22Rv1 (cell line): Measurements from ENCODE around the gene TSPAN9.

Source experiments
- ZFX ChIP-seq: fragments of 450-650 bp; IDR thresholded peaks from 2 replicates; pipeline ENCODE4 v1.6.1; 2017; ENCODE audit warnings: antibody characterized with exemption, borderline replicate concordance
- TF ChIP-seq, protein P1 (sequence below): fragments of 450-650 bp; IDR thresholded peaks from 2 replicates; pipeline ENCODE4 v1.5.1; 2017; ENCODE audit warnings: mild to moderate bottlenecking

- TF ChIP-seq, protein P1, sequence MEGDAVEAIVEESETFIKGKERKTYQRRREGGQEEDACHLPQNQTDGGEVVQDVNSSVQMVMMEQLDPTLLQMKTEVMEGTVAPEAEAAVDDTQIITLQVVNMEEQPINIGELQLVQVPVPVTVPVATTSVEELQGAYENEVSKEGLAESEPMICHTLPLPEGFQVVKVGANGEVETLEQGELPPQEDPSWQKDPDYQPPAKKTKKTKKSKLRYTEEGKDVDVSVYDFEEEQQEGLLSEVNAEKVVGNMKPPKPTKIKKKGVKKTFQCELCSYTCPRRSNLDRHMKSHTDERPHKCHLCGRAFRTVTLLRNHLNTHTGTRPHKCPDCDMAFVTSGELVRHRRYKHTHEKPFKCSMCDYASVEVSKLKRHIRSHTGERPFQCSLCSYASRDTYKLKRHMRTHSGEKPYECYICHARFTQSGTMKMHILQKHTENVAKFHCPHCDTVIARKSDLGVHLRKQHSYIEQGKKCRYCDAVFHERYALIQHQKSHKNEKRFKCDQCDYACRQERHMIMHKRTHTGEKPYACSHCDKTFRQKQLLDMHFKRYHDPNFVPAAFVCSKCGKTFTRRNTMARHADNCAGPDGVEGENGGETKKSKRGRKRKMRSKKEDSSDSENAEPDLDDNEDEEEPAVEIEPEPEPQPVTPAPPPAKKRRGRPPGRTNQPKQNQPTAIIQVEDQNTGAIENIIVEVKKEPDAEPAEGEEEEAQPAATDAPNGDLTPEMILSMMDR = no peak
- TF ChIP-seq ZFX = no peak
These were observed 129.4 kb downstream of the TSPAN9 start for GRCh38 chr12:3206536-3207072.
